ENCODE measurements around the gene CTAG1B.
"Not testable (repeated sequence)": the region's sequence is repeated elsewhere in the genome, so short reads cannot be mapped to it uniquely, and the experiment has no call there.

DNA sequence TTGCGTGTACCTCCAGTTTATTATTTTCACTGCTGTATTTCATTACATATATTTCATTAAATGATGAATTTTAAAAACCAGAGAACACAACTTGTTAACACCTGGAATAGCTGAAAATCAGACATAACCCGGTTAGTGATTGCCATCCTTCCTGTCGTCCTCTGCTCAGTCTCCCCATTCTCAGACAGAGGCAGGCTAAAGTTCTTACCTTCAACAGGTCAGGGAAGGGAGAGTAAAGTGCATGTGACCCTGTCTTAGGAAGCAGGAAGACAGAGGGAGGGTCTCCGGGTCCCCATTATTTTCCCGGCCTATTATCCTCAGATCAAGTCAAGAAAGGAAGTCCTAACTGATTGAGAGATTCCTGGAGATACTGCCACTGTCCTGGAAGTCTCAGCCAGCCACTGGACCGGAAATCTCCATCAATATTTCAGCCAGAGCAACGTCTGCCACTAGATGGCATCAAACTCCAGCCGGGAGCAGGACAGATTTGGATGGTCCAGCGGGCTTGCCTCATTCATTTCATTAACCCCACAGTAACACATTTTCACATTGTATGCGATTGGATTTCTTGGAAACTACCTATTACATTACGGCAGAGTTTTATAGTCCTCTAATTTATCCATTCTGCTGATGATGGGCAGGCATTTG lies 1.8 kb upstream of the CTAG1B start:
- not testable (repeated sequence) for TF ChIP-seq SNAI2 (CRISPR knock-in tag; IDR thresholded peaks at IDR 0.05); RARB (CRISPR knock-in tag; IDR thresholded peaks at IDR 0.05); TOX (CRISPR knock-in tag; IDR thresholded peaks at IDR 0.05; ENCODE audit: borderline replicate concordance); ZNF70 (CRISPR knock-in tag; IDR thresholded peaks at IDR 0.05); OSR1 (CRISPR knock-in tag; IDR thresholded peaks at IDR 0.05)
- TF ChIP-seq, protein P1, sequence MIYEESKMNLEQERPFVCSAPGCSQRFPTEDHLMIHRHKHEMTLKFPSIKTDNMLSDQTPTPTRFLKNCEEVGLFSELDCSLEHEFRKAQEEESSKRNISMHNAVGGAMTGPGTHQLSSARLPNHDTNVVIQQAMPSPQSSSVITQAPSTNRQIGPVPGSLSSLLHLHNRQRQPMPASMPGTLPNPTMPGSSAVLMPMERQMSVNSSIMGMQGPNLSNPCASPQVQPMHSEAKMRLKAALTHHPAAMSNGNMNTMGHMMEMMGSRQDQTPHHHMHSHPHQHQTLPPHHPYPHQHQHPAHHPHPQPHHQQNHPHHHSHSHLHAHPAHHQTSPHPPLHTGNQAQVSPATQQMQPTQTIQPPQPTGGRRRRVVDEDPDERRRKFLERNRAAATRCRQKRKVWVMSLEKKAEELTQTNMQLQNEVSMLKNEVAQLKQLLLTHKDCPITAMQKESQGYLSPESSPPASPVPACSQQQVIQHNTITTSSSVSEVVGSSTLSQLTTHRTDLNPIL (CRISPR knock-in tag; IDR thresholded peaks at IDR 0.05; ENCODE audit: low read depth), result not testable (repeated sequence)
- TF ChIP-seq, protein P2, sequence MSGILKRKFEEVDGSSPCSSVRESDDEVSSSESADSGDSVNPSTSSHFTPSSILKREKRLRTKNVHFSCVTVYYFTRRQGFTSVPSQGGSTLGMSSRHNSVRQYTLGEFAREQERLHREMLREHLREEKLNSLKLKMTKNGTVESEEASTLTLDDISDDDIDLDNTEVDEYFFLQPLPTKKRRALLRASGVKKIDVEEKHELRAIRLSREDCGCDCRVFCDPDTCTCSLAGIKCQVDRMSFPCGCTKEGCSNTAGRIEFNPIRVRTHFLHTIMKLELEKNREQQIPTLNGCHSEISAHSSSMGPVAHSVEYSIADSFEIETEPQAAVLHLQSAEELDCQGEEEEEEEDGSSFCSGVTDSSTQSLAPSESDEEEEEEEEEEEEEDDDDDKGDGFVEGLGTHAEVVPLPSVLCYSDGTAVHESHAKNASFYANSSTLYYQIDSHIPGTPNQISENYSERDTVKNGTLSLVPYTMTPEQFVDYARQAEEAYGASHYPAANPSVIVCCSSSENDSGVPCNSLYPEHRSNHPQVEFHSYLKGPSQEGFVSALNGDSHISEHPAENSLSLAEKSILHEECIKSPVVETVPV (CRISPR knock-in tag; IDR thresholded peaks at IDR 0.05), result not testable (repeated sequence)
- TF ChIP-seq, protein P3, sequence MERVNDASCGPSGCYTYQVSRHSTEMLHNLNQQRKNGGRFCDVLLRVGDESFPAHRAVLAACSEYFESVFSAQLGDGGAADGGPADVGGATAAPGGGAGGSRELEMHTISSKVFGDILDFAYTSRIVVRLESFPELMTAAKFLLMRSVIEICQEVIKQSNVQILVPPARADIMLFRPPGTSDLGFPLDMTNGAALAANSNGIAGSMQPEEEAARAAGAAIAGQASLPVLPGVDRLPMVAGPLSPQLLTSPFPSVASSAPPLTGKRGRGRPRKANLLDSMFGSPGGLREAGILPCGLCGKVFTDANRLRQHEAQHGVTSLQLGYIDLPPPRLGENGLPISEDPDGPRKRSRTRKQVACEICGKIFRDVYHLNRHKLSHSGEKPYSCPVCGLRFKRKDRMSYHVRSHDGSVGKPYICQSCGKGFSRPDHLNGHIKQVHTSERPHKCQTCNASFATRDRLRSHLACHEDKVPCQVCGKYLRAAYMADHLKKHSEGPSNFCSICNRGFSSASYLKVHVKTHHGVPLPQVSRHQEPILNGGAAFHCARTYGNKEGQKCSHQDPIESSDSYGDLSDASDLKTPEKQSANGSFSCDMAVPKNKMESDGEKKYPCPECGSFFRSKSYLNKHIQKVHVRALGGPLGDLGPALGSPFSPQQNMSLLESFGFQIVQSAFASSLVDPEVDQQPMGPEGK (CRISPR knock-in tag; IDR thresholded peaks at IDR 0.05; ENCODE audit: borderline replicate concordance), result not testable (repeated sequence)
- TF ChIP-seq, protein P4, sequence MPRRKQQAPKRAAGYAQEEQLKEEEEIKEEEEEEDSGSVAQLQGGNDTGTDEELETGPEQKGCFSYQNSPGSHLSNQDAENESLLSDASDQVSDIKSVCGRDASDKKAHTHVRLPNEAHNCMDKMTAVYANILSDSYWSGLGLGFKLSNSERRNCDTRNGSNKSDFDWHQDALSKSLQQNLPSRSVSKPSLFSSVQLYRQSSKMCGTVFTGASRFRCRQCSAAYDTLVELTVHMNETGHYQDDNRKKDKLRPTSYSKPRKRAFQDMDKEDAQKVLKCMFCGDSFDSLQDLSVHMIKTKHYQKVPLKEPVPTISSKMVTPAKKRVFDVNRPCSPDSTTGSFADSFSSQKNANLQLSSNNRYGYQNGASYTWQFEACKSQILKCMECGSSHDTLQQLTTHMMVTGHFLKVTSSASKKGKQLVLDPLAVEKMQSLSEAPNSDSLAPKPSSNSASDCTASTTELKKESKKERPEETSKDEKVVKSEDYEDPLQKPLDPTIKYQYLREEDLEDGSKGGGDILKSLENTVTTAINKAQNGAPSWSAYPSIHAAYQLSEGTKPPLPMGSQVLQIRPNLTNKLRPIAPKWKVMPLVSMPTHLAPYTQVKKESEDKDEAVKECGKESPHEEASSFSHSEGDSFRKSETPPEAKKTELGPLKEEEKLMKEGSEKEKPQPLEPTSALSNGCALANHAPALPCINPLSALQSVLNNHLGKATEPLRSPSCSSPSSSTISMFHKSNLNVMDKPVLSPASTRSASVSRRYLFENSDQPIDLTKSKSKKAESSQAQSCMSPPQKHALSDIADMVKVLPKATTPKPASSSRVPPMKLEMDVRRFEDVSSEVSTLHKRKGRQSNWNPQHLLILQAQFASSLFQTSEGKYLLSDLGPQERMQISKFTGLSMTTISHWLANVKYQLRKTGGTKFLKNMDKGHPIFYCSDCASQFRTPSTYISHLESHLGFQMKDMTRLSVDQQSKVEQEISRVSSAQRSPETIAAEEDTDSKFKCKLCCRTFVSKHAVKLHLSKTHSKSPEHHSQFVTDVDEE (CRISPR knock-in tag; IDR thresholded peaks at IDR 0.05), result not testable (repeated sequence)
- TF ChIP-seq, protein P5, sequence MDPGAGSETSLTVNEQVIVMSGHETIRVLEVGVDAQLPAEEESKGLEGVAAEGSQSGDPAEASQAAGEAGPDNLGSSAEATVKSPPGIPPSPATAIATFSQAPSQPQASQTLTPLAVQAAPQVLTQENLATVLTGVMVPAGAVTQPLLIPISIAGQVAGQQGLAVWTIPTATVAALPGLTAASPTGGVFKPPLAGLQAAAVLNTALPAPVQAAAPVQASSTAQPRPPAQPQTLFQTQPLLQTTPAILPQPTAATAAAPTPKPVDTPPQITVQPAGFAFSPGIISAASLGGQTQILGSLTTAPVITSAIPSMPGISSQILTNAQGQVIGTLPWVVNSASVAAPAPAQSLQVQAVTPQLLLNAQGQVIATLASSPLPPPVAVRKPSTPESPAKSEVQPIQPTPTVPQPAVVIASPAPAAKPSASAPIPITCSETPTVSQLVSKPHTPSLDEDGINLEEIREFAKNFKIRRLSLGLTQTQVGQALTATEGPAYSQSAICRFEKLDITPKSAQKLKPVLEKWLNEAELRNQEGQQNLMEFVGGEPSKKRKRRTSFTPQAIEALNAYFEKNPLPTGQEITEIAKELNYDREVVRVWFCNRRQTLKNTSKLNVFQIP (CRISPR knock-in tag; IDR thresholded peaks at IDR 0.05; ENCODE audit: borderline replicate concordance, low read depth), result not testable (repeated sequence)
